Neural progenitor cell (in vitro differentiated cells): ENCODE data around the gene GPR180.

ENCODE experiments used
- CTCF ChIP-seq: fragments of 200-600 bp; sonication (generic); IDR thresholded peaks from 2 replicates; pipeline ENCODE4 v1.5.1; 2017; ENCODE audit warnings: antibody characterized with exemption, mild to moderate bottlenecking
- EZH2 ChIP-seq: fragments of 200-600 bp; sonication (generic); IDR thresholded peaks from 2 replicates; pipeline ENCODE4 v1.6.1; 2017; ENCODE audit warnings: antibody characterized with exemption, mild to moderate bottlenecking, moderate library complexity
- EZH2phosphoT487 ChIP-seq: fragments of 200-600 bp; sonication (generic); IDR thresholded peaks from 2 replicates; pipeline ENCODE4 v1.6.1; 2017; ENCODE audit warnings: antibody characterized with exemption

- TF ChIP-seq CTCF (no peak), EZH2phosphoT487 (no peak), EZH2 (no peak)
Measured at GRCh38 chr13:94673851-94674250, 72.2 kb downstream of the GPR180 start.
